Measurements from ENCODE around the gene ZNF385C. TPM values are rescaled to one million over a fixed set of nuclear protein-coding genes. Genes with fewer than 3 reads are reported as not detected.

ZNF385C gene
- total and polyA plus RNA-seq, 2 donors (not counting 1 experiment from before 2014, with no cell fraction given): under 0.01 to 0.03 TPM

DNA sequence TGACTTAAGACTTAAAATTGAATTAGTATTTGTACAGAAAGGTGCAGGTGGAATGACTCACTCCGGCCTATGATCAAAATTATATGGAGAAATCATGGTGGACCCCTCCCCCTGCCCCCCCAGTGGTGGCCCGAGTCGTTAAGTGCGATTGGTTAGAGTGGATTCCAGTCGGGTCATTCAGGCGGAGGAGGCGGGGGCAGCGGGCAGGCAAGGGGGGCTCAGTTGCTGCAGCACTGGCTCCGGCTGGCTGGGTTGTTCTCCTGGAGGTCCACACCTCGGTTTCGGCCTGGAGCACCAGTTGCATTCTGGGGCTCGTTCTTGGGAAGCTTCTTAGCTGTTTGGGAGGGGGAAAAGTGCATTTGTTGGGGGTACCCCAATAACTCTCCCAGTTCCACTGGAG lies 27.3 kb upstream of the ZNF385C start:
- peaks cover 3% of the 10 kb centered on the region for H3K4me1 ChIP-seq (ENCODE audit: control insufficient read depth, extremely low read depth, insufficient read depth, low read length)
- no peak overlapping the region for H3K4me2 ChIP-seq (ENCODE audit: extremely low read depth, insufficient read depth, low read length)
- no peak overlapping the region for H3K4me3 ChIP-seq (replicated peaks in 1 of 4; ENCODE audit: control extremely low read depth in 1 of 4, insufficient read depth in 1 of 4, low read depth in 3 of 4, low read length in 4 of 4)
- no peak overlapping the region for H3K27ac ChIP-seq (ENCODE audit: insufficient read depth, low read length)
- H3K79me2 ChIP-seq (ENCODE audit: control insufficient read depth, insufficient read depth, low read length): peaks cover 7% of the 10 kb centered on the region
- TF ChIP-seq, protein P1, sequence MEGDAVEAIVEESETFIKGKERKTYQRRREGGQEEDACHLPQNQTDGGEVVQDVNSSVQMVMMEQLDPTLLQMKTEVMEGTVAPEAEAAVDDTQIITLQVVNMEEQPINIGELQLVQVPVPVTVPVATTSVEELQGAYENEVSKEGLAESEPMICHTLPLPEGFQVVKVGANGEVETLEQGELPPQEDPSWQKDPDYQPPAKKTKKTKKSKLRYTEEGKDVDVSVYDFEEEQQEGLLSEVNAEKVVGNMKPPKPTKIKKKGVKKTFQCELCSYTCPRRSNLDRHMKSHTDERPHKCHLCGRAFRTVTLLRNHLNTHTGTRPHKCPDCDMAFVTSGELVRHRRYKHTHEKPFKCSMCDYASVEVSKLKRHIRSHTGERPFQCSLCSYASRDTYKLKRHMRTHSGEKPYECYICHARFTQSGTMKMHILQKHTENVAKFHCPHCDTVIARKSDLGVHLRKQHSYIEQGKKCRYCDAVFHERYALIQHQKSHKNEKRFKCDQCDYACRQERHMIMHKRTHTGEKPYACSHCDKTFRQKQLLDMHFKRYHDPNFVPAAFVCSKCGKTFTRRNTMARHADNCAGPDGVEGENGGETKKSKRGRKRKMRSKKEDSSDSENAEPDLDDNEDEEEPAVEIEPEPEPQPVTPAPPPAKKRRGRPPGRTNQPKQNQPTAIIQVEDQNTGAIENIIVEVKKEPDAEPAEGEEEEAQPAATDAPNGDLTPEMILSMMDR (conservative IDR thresholded peaks at IDR 0.05 in 1 of 2, IDR thresholded peaks at IDR 0.05 in 1 of 2; ENCODE audit: low read depth in 1 of 2, low read length in 2 of 2): no peak
- TF ChIP-seq EZH2 (IDR thresholded peaks at IDR 0.05; ENCODE audit: low read length, missing control alignments): no peak
- H3K27me3 ChIP-seq (ENCODE audit: control insufficient read depth, insufficient read depth, low read length): no peaks in the 10 kb centered on the region
- H3K9me3 ChIP-seq (ENCODE audit: control insufficient read depth, insufficient read depth, low read depth, low read length): no peaks in the 10 kb centered on the region
- no peak overlapping the region for H2AFZ ChIP-seq (ENCODE audit: low read length)
- DNase-seq (ENCODE audit: low read depth in 2 of 2): no peak
- no peaks in the 10 kb centered on the region for H4K20me1 ChIP-seq (ENCODE audit: control insufficient read depth, extremely low read depth, insufficient read depth, low read length)
- peaks cover 22% of the 10 kb centered on the region for H3K36me3 ChIP-seq (ENCODE audit: control insufficient read depth, insufficient read depth, low read length)
- no peak overlapping the region for H3K9ac ChIP-seq (ENCODE audit: insufficient read depth, low read length)

DNA sequence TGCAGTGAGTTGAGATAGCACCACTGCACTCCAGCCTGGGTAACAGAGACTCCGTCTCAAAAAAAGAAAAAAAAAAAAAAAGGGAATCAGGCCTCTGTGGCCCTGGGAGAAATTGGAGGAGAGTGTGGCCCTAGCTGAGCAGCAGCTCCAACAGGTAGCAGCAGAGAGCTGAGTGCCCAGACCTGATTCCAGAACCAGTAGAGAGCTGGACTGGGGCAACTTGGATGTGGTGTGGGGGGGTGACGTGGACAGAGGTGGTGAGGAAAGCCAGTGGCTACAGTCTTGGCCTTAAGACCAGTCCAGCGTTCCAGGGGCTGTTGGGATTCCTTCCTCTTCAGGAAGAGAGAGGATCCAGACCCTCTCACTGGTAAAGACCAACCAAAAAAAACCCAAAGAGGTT lies 26.0 kb upstream of the ZNF385C start:
- Histone ChIP-seq H3K79me2 (ENCODE audit: control insufficient read depth, insufficient read depth, low read length) (no peaks in the 10 kb centered on the region), H3K36me3 (ENCODE audit: control insufficient read depth, insufficient read depth, low read length) (peaks cover 14% of the 10 kb centered on the region), H3K9me3 (ENCODE audit: control insufficient read depth, insufficient read depth, low read depth, low read length) (no peaks in the 10 kb centered on the region), H3K4me2 (ENCODE audit: extremely low read depth, insufficient read depth, low read length) (no peak overlapping the region), H3K4me3 (replicated peaks in 1 of 4; ENCODE audit: control extremely low read depth in 1 of 4, insufficient read depth in 1 of 4, low read depth in 3 of 4, low read length in 4 of 4) (no peak overlapping the region), H3K9ac (ENCODE audit: insufficient read depth, low read length) (no peak overlapping the region), H4K20me1 (ENCODE audit: control insufficient read depth, extremely low read depth, insufficient read depth, low read length) (no peaks in the 10 kb centered on the region), H2AFZ (ENCODE audit: low read length) (no peak overlapping the region), H3K27me3 (ENCODE audit: control insufficient read depth, insufficient read depth, low read length) (no peaks in the 10 kb centered on the region), H3K27ac (ENCODE audit: insufficient read depth, low read length) (no peak overlapping the region), H3K4me1 (ENCODE audit: control insufficient read depth, extremely low read depth, insufficient read depth, low read length) (peaks cover 5% of the 10 kb centered on the region)
- DNase-seq (ENCODE audit: low read depth in 2 of 2): no peak
- TF ChIP-seq, protein P1 (conservative IDR thresholded peaks at IDR 0.05 in 1 of 2, IDR thresholded peaks at IDR 0.05 in 1 of 2; ENCODE audit: low read depth in 1 of 2, low read length in 2 of 2): no peak
- TF ChIP-seq EZH2 (IDR thresholded peaks at IDR 0.05; ENCODE audit: low read length, missing control alignments): no peak

DNA sequence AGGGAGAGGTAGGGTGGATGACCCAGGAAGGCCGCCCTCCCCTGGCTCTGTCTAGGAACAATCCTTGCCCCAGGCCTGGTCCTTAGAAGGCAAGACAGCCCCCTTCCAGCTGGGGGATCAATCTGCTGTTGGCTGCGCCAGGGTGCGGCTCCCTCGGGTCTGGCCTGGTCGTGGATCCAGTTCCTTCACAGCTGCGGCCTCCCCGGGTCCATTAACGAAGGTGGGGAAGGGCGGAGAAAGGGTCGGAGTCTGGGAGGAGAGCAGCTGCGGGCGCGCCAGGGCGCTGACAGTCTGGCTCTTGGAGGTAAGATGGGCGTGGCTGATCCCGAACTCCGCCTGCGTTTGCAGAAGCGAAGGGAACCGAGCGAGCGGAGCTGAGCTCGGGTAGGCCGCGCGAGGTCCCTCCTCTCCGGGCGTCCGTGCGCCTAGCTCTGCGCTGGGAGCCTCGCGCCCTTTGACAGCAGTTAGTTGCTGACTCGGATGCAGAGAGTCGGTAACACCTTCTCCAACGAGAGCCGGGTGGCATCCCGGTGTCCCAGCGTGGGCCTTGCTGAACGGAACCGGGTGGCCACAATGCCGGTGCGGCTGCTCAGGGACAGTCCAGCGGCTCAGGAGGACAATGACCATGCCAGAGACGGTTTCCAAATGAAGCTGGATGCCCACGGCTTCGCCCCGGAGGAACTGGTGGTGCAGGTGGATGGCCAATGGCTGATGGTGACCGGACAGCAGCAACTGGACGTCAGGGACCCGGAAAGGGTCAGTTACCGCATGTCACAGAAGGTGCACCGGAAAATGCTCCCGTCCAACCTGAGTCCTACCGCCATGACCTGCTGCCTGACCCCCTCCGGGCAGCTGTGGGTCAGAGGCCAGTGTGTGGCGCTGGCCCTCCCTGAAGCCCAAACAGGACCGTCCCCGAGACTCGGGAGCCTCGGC lies 24.4 kb upstream of the ZNF385C start, which contains the start of gene HSPB9:
Gene HSPB9, plus strand, starts transcription at position 434 of the 933 bp plus-strand sequence. Its CDS starts 47 bp downstream, at position 481.
- peaks cover 5% of the 10 kb centered on the region for H3K36me3 ChIP-seq (ENCODE audit: control insufficient read depth, insufficient read depth, low read length)
- no peaks in the 10 kb centered on the region for H3K9me3 ChIP-seq (ENCODE audit: control insufficient read depth, insufficient read depth, low read depth, low read length)
- no peak within 1 kb of the TSS for H3K27ac ChIP-seq (ENCODE audit: insufficient read depth, low read length)
- H3K4me2 ChIP-seq (ENCODE audit: extremely low read depth, insufficient read depth, low read length): no peak within 1 kb of the TSS
- H4K20me1 ChIP-seq (ENCODE audit: control insufficient read depth, extremely low read depth, insufficient read depth, low read length): no peaks in the 10 kb centered on the region
- no peak within 1 kb of the TSS for H3K4me3 ChIP-seq (replicated peaks in 1 of 4; ENCODE audit: control extremely low read depth in 1 of 4, insufficient read depth in 1 of 4, low read depth in 3 of 4, low read length in 4 of 4)
- H3K9ac ChIP-seq (ENCODE audit: insufficient read depth, low read length): no peak within 1 kb of the TSS
- H3K79me2 ChIP-seq (ENCODE audit: control insufficient read depth, insufficient read depth, low read length): no peaks in the 10 kb centered on the region
- TF ChIP-seq, protein P1 (conservative IDR thresholded peaks at IDR 0.05 in 1 of 2, IDR thresholded peaks at IDR 0.05 in 1 of 2; ENCODE audit: low read depth in 1 of 2, low read length in 2 of 2): no peak
- no peak for TF ChIP-seq EZH2 (IDR thresholded peaks at IDR 0.05; ENCODE audit: low read length, missing control alignments)
- no peak for DNase-seq (ENCODE audit: low read depth in 2 of 2)
- H3K27me3 ChIP-seq (ENCODE audit: control insufficient read depth, insufficient read depth, low read length): no peaks in the 10 kb centered on the region
- peaks cover 5% of the 10 kb centered on the region for H3K4me1 ChIP-seq (ENCODE audit: control insufficient read depth, extremely low read depth, insufficient read depth, low read length)
- H2AFZ ChIP-seq (ENCODE audit: low read length): no peak within 1 kb of the TSS
